Endothelial cell of umbilical vein (primary cell): ENCODE data around the gene TRPM3. TPM values are rescaled to one million over a fixed set of nuclear protein-coding genes. Genes with fewer than 3 reads are reported as not detected.

Experiments
- BruUV-seq: library from RNA; stranded (reverse); fragments of 400-500 nt; replicated peaks from 2 replicates; lab custom pipeline; 2021; lab: Mats Ljungman, UMichigan
- CTCF ChIA-PET: fragments of 300-600, 350-600 bp; sonication (Branson Sonifier 250); formaldehyde crosslinking; loops from one replicate; lab custom pipeline; 2021; ENCODE audit warnings: antibody characterized with exemption, inconsistent platforms; lab: Charles Lee
- POLR2A ChIA-PET: fragments of 300-600, 350-600 bp; sonication (Branson Sonifier 250); formaldehyde crosslinking; loops from one replicate; lab custom pipeline; 2021; ENCODE audit warnings: antibody characterized with exemption, inconsistent platforms; lab: Charles Lee
- DNase-seq: peaks from one replicate; pipeline ENCODE4 v3.0.0-alpha.2; 2011; ENCODE audit warnings: low read depth, low spot score
- FAIRE-seq: peaks from 2 replicates; lab custom pipeline; 2011; peaks lifted over from hg19 to GRCh38; lab: Jason Lieb, UNC
- H2AFZ ChIP-seq: 2 replicates; pipeline ENCODE4 v1.6.0; 2012; ENCODE audit warnings: low read depth, low read length, control low read depth, inconsistent platforms
- H3K27ac ChIP-seq: 2 replicates; pipeline ENCODE4 v1.5.1; 2011; ENCODE audit warnings: low read depth, mild to moderate bottlenecking, control low read depth, low read length, moderate library complexity; ENCODE audit not compliant: insufficient read depth
- H3K27me3 ChIP-seq, 2 experiments: 2 replicates each; pipeline versions ENCODE4 v1.6.0 to v1.6.1; 2011; ENCODE audit warnings: low read length in 2 of 2, mixed read lengths in 1 of 2; ENCODE audit not compliant: control insufficient read depth in 2 of 2, insufficient read depth in 2 of 2
- H3K36me3 ChIP-seq, 2 experiments: 2 replicates in 1 of 2; 3 replicates in 1 of 2; pipeline ENCODE4 v1.5.1; 2011; ENCODE audit warnings: low read length in 2 of 2, mild to moderate bottlenecking in 1 of 2, moderate library complexity in 1 of 2; ENCODE audit not compliant: control insufficient read depth in 2 of 2, insufficient read depth in 2 of 2; ENCODE audit errors: extremely low read depth in 1 of 2
- H3K4me1 ChIP-seq: 3 replicates; pipeline ENCODE4 v1.5.1; 2011; ENCODE audit warnings: mild to moderate bottlenecking, low read length; ENCODE audit not compliant: control insufficient read depth, insufficient read depth; ENCODE audit errors: extremely low read depth
- H3K4me2 ChIP-seq: 2 replicates; pipeline ENCODE4 v1.6.1; 2011; ENCODE audit warnings: low read length, control low read depth, mixed read lengths; ENCODE audit not compliant: insufficient read depth
- H3K4me3 ChIP-seq, 3 experiments: fragments of 200-600 bp in 1 of 3; sonication (generic), shearing (Covaris generic) in 1 of 3; replicated peaks in 1 of 3; 2 replicates each; pipeline ENCODE4 v1.5.1; 2011 to 2016; ENCODE audit warnings: control low read depth in 3 of 3, low read length in 3 of 3, mild to moderate bottlenecking in 2 of 3, inconsistent platforms in 1 of 3, low read depth in 1 of 3, moderate library complexity in 1 of 3; ENCODE audit not compliant: insufficient read depth in 1 of 3
- H3K79me2 ChIP-seq: 2 replicates; pipeline ENCODE4 v1.6.0; 2012; ENCODE audit warnings: low read length, inconsistent platforms; ENCODE audit not compliant: control insufficient read depth, insufficient read depth
- H3K9ac ChIP-seq: replicated peaks from 2 replicates; pipeline ENCODE3; 2011; ENCODE audit warnings: low read length, control low read depth; ENCODE audit not compliant: insufficient read depth; ENCODE audit errors: extremely low read depth
- H3K9me1 ChIP-seq: replicated peaks from 3 replicates; pipeline ENCODE4 v1.6.0; 2011; ENCODE audit warnings: mild to moderate bottlenecking, low read length; ENCODE audit not compliant: control insufficient read depth, insufficient read depth; ENCODE audit errors: extremely low read depth
- H3K9me3 ChIP-seq: replicated peaks from 2 replicates; pipeline ENCODE4 v1.5.1; 2012; ENCODE audit warnings: low read length, inconsistent platforms; ENCODE audit not compliant: control insufficient read depth, insufficient read depth
- H4K20me1 ChIP-seq: replicated peaks from 2 replicates; pipeline ENCODE3; 2011; ENCODE audit warnings: mild to moderate bottlenecking, low read length; ENCODE audit not compliant: control insufficient read depth, insufficient read depth; ENCODE audit errors: extremely low read depth
- EZH2 ChIP-seq: IDR thresholded peaks from 2 replicates; pipeline ENCODE4 v1.6.1; 2012; ENCODE audit warnings: borderline replicate concordance, low read depth, mild to moderate bottlenecking, moderate library complexity, low read length, inconsistent platforms; ENCODE audit not compliant: severe bottlenecking
- FOS ChIP-seq: IDR thresholded peaks from 2 replicates; pipeline ENCODE4 v1.6.1; 2011; ENCODE audit warnings: mild to moderate bottlenecking, low read length, moderate library complexity, borderline replicate concordance; ENCODE audit not compliant: insufficient read depth
- GATA2 ChIP-seq: IDR thresholded peaks from 2 replicates; pipeline ENCODE4 v1.7.0; 2011; ENCODE audit warnings: low read depth, mild to moderate bottlenecking, moderate library complexity, mixed read lengths, low read length; ENCODE audit not compliant: insufficient read length, insufficient read depth
- JUN ChIP-seq: IDR thresholded peaks from 2 replicates; pipeline ENCODE4 v1.6.1; 2011; ENCODE audit warnings: borderline replicate concordance, low read depth; ENCODE audit not compliant: insufficient read length, insufficient read depth
- MYC ChIP-seq: IDR thresholded peaks from one replicate; pipeline ENCODE4 v1.6.1; 2011; ENCODE audit warnings: mild to moderate bottlenecking, low read depth, low read length
- POLR2A ChIP-seq: IDR thresholded peaks from 2 replicates; pipeline ENCODE4 v1.6.1; 2012; ENCODE audit warnings: low read depth, mild to moderate bottlenecking, control low read depth, low read length
- POLR2AphosphoS5 ChIP-seq: IDR thresholded peaks from 2 replicates; pipeline ENCODE4 v1.6.1; 2012; ENCODE audit warnings: low read depth, mild to moderate bottlenecking, control low read depth, low read length, moderate library complexity; ENCODE audit not compliant: insufficient read depth
- dilution Hi-C: fragments of 300-500 bp; cut with MboI; formaldehyde crosslinking; loops from one replicate; pipeline ENCODE4 v1.15.0; 2019; ENCODE audit warnings: low sequenced_read_pairs; ENCODE audit not compliant: extremely low pct_ligation_motif_present
- intact Hi-C: fragments of 100-400 bp; cut with micrococcal nuclease; formaldehyde crosslinking; loops from one replicate; pipeline ENCODE4 v1.10.0; 2022
- polyA plus RNA-seq, 4 experiments: library from polyadenylated mRNA; depleted of rRNA in 3 of 4; stranded (reverse) in 3 of 4; unstranded in 1 of 4; fragments of >200 nt; gene quantifications; 2 replicates each; pipeline versions ENCODE4 v1.2.1 to v1.2.3, GENCODE V29; 2011 to 2012; ENCODE audit warnings: missing spikeins in 1 of 4
- total RNA-seq: library from RNA; stranded (reverse); gene quantifications from 2 replicates; pipeline ENCODE4 v1.2.3, GENCODE V29; 2021
- TF ChIP-seq, protein P1 (sequence below): IDR thresholded peaks from 2 replicates; pipeline ENCODE4 v1.6.1; 2011; ENCODE audit not compliant: insufficient read depth, insufficient read length
- TF ChIP-seq, protein P2 (sequence below), 2 donors: IDR thresholded peaks; 1 replicate in 1 of 2; 2 replicates in 1 of 2; pipeline ENCODE4 v1.5.1; 2011; ENCODE audit warnings: low read length in 2 of 2, mild to moderate bottlenecking in 2 of 2, moderate library complexity in 2 of 2, control low read depth in 1 of 2, inconsistent platforms in 1 of 2, low read depth in 1 of 2; ENCODE audit not compliant: insufficient read depth in 1 of 2; ENCODE audit errors: extremely low read depth in 1 of 2

TRPM3 gene
- total and polyA plus RNA-seq, 2 donors (not counting 3 experiments of a cell fraction or from before 2014, with no cell fraction given) = 0.17 to 0.33 TPM

DNA sequence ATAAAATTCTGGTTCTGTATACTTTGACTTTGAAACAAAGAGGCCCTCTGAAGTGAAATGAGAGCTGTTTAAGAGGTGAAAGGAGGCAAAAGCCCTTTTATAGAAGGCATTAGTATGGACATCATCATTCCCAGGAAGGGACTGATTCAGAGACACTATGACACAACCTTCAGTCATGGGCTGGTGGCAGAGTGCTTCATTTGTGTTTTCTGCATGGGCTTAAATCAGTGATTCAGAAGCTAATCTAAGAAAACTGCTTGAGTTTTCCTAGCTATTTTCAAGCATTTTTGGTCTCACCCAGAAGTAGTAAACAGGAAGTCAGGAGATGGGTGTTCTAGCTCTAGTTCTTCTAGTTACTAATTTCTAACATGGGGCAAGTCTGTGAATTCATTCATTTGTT lies 288.9 kb downstream of the TRPM3 start:
- TF ChIP-seq FOS (peak; percentile 74), GATA2 (no peak), EZH2 (no peak)
- Histone ChIP-seq H3K4me2 (no peak overlapping the region), H3K4me3 (no peak overlapping the region), H3K27ac (no peak overlapping the region), H3K9me3 (no peaks in the 10 kb centered on the region), H4K20me1 (no peaks in the 10 kb centered on the region), H3K9me1 (no peaks in the 10 kb centered on the region), H3K4me1 (peaks cover 4% of the 10 kb centered on the region), H2AFZ (peak overlapping the region; percentile 38), H3K79me2 (no peaks in the 10 kb centered on the region), H3K36me3 (no peaks in the 10 kb centered on the region), H3K9ac (no peak overlapping the region), H3K27me3 (no peaks in the 10 kb centered on the region)
- FAIRE-seq (peak; percentile 75), DNase-seq (peak; percentile 31)
- ChIA-PET CTCF (no interaction called here), POLR2A (no interaction called here)
- dilution Hi-C loops (no loop called here), intact Hi-C loops (no loop called here)
- BruUV-seq = no TSS peak

DNA sequence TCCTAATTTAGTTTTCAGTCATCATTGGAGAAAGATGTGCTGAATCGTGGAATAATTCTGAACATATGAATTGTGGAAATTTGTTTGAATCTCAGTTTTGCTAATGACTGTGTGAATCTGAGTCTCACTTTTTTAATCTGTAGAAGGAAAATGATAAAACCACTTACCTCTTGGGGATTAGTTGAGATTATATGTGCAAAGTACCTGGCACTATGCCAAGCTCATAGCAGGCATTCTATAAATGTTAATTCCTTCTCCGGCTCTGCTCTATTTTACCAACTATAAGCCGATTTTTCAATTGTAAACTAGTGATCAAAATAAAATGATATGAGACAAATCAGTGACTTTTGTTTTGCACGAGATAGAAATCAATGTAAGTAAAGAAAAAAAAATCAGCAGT lies 290.8 kb downstream of the TRPM3 start:
- no peaks in the 10 kb centered on the region for H3K9me1 ChIP-seq
- H2AFZ ChIP-seq = no peak overlapping the region
- H3K4me3 ChIP-seq = no peak overlapping the region
- dilution Hi-C loops (no loop called here), intact Hi-C loops (no loop called here)
- no peaks in the 10 kb centered on the region for H3K36me3 ChIP-seq
- H3K9me3 ChIP-seq = no peaks in the 10 kb centered on the region
- TF ChIP-seq POLR2AphosphoS5 = no peak
- TF ChIP-seq MYC = no peak
- TF ChIP-seq EZH2 = no peak
- no peak for TF ChIP-seq GATA2
- TF ChIP-seq FOS = no peak
- no peak for TF ChIP-seq POLR2A
- no peak for TF ChIP-seq JUN
- TF ChIP-seq, protein P1, sequence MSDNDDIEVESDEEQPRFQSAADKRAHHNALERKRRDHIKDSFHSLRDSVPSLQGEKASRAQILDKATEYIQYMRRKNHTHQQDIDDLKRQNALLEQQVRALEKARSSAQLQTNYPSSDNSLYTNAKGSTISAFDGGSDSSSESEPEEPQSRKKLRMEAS = no peak
- TF ChIP-seq, protein P2, sequence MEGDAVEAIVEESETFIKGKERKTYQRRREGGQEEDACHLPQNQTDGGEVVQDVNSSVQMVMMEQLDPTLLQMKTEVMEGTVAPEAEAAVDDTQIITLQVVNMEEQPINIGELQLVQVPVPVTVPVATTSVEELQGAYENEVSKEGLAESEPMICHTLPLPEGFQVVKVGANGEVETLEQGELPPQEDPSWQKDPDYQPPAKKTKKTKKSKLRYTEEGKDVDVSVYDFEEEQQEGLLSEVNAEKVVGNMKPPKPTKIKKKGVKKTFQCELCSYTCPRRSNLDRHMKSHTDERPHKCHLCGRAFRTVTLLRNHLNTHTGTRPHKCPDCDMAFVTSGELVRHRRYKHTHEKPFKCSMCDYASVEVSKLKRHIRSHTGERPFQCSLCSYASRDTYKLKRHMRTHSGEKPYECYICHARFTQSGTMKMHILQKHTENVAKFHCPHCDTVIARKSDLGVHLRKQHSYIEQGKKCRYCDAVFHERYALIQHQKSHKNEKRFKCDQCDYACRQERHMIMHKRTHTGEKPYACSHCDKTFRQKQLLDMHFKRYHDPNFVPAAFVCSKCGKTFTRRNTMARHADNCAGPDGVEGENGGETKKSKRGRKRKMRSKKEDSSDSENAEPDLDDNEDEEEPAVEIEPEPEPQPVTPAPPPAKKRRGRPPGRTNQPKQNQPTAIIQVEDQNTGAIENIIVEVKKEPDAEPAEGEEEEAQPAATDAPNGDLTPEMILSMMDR (IDR thresholded peaks at IDR 0.05; ENCODE audit: extremely low read depth in 1 of 2, insufficient read depth in 1 of 2, low read depth in 1 of 2, low read length in 2 of 2) = no peak
- POLR2A ChIA-PET = no interaction called here
- H3K4me2 ChIP-seq = no peak overlapping the region
- FAIRE-seq = no peak
- no TSS peak for BruUV-seq
- H4K20me1 ChIP-seq = no peaks in the 10 kb centered on the region
- peaks cover 4% of the 10 kb centered on the region for H3K4me1 ChIP-seq
- no peak overlapping the region for H3K9ac ChIP-seq
- DNase-seq = no peak
- H3K79me2 ChIP-seq = no peaks in the 10 kb centered on the region
- H3K27ac ChIP-seq = no peak overlapping the region
- no peaks in the 10 kb centered on the region for H3K27me3 ChIP-seq
- CTCF ChIA-PET = no interaction called here
